Measurements from ENCODE around the gene RHBDD1.

- TF ChIP-seq POLR2A (IDR thresholded peaks at IDR 0.05; ENCODE audit: low read length) (no peak), GATA1 (IDR thresholded peaks at IDR 0.05; ENCODE audit: low read depth, low read length) (no peak)
Observed at GRCh38 chr2:226894752-226895151, 58.9 kb downstream of the RHBDD1 start.

All from erythroblast (primary cell).